ENCODE results near the gene SFT2D3.
A peak's percentile ranks its signal among the peaks of the same experiment; 100 is the strongest.

SFT2D3 gene

DNA sequence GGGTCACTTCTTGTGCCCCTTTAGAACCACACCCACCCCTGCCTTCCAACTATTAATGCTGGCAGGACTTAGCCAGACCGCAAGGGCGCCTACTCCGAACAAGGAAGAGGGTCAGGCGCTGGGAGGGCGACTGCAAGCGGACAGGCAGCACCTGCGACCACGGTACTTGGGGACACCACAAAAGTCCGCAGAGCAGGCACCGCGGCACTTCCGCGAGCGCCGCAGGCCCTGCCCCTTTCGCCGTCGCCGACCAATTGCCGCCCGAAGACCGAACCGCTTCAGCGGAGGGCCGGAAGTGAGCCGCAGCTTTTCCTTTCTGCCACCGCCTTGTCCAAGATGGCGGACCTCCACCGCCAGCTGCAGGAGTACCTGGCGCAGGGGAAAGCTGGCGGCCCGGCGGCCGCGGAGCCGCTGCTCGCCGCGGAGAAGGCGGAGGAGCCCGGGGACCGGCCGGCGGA lies at the start of gene SFT2D3:
Gene SFT2D3, plus strand, starts transcription at position 305 of the 458 bp plus-strand sequence. Its CDS starts 32 bp downstream, at position 337.
- DNase-seq: peak; percentile 81

DNA sequence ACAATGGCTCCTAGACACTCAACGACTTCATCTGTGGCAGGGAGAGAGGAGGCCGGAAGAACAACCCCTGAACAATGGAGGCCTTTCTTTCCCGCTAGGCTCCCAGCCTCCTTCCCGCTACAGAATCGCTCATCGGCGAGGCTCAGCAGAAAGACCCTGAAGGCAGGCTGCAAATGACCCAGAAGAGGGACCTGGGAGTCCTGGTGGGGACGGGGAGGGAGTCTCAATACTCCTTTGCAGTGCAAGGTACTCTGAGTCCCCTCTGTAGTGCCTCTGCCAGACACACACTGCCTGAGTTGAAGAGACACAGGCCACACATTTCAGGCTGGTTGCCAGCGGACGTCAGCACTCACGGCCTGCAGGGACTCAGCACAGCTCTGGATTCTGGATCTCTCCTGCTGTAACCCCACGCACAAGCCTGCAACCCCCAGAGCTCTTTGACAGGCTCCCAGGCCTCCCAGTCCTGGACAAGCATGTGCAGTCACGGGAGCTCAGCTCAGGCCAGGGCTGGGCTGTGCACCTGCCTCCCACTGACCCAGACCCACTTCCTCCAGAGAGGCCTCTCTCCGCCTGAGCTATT lies 49.2 kb upstream of the SFT2D3 start:
- no peak for DNase-seq

GRCh38 chr2:127652786-127653357 lies 48.4 kb upstream of the SFT2D3 start:
- DNase-seq: no peak

DNA sequence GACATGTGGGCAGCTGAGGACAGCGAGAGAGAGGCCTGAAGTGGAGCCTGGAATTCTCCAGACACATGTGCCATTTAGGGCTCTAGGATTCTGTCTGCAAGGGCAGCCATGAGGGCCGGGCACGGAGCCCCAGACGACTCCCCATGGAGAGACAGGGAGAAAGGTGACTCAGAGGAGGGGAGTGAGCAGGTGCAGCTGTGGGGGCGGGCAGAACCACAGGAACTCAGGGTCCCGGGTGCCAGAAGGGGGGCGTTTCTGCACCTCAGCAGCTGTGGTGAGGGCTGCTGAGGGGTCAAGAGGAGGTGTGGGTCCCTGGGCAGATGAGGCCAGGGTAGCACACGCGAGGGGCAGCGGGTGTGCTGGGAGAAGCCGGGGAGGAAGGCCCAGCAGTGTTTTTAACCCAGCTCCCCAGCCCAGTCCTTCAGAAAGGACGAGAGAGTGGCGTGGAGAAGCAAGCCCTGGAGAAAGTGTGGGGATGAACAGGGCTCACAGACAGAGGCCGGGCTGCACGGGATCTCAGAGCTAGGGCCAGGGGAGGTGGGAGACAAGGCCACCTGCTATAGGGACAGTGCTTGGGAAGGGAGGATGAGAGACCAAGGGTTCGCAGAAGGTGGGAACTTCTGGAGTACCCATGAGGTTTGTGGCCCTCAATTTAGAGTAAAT lies 47.7 kb upstream of the SFT2D3 start:
- DNase-seq: no peak

- DNase-seq: no peak
Observed at GRCh38 chr2:127654084-127654837, 47.0 kb upstream of the SFT2D3 start.

DNA sequence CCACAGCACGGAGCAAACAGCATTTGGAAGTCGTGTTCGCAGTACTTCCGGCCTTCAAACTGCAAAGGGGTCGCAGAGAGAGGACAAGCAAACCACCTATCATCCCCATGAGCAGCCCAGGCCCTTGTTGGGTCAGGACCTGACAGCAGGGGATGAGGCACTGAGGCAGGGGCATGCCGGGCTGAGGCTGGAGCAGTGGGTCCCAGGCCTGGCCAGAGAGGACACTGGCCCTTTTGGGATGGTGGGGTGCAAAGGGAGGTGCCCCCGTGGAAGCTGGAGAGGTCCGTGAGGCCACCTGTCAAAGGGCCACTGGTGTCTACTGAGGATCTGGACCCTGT lies 46.5 kb upstream of the SFT2D3 start:
- DNase-seq: no peak

DNA sequence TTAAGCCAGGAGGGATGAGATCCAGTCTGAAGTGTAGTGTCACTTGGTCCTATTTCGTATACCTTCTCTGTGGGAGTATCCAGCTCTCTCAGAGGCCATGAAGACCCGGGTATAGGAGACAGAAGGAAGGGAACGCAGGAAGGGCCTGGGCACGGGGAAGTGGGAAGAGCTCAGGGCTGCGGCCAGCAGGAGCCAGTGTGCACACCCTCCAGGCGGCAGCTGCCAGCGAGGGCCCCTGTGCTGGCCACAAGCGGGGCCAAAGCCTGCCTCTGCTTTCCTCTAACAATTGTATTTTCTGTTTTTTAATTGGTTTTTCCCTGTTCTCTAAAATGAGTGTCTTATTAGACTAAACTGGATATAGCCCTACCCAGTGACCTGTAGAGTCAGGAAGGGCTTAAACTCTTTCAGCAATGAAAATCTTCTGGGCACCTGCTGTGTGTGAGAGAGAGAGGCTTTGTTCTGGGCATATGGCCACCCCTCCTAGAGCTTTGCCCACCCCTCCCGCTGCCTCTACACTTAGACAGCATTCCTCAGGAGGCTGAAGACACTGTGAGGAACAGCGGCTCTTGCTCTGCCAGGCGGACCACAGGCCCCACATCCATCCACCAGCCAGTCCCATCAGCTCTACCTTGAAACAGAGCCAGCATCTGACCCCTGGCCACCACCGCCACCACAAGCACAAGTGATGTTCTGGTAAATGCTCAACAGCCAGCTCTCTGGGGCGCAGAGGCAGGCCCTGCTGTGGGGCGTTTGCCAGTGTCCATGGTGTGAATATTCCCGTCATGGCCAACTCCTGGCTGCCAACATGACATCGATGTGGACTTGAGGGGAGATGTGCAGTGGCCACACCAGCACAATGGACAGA lies 45.9 kb upstream of the SFT2D3 start:
- DNase-seq: no peak

DNA sequence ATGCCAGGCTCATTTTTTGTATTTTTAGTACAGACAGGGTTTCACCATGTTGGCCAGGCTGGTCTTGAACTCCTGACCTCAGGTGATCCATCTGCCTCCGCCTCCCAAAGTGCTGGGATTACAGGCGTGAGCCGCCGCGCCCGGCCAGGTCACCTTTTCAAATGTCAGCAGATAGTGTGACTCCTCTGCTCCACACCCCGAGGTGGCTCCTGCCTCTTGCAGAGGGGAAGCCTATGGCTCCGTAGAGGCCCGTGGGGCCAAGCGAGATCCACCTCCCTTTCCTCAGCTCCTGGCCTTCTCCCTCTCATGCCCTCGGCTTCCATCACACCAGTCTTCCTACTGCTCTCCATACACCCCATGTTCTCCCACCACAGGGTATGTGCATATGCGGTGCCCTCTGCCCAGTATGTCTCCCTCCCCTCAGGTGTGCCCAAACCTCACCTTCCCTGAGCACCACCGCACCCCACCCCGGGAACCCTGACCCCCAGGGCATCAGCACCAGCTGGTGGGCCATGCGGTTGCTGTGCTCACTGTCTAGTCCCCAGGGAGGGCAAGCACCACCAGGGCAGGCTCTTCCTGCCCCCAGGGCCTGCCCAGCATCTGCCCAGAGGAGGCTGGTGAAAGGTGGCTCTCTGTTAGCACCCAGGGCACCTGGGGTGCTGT lies 44.6 kb upstream of the SFT2D3 start:
- DNase-seq: no peak

DNA sequence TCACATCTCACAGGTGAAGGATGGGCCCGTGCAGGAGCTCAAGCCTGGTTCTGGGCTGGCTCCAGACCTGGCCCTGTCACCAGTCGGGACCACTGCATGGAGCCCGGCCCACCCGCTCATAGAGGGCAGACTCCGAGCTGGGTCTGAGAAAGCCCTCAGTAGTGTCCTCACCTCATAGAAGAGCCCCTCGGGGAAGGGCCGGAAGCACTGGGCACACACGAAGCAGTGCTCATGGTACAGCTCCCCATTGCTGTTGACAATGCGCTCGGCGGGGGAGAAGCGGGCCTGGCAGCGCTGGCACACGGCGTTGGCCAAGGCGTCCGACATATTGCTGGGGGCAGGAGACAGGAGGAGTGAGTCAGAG lies 44.1 kb upstream of the SFT2D3 start:
- DNase-seq: no peak

GRCh38 chr2:127658146-127658545 lies 43.2 kb upstream of the SFT2D3 start:
- DNase-seq: no peak

- no peak for DNase-seq
Observed at GRCh38 chr2:127658641-127659407, 42.5 kb upstream of the SFT2D3 start.

- DNase-seq: no peak
Observed at GRCh38 chr2:127659408-127660290, 41.6 kb upstream of the SFT2D3 start.

GRCh38 chr2:127660291-127660578 lies 41.1 kb upstream of the SFT2D3 start:
- no peak for DNase-seq

GRCh38 chr2:127661072-127661649 lies 40.1 kb upstream of the SFT2D3 start:
- DNase-seq: no peak

- DNase-seq: no peak
Observed at GRCh38 chr2:127661949-127662510, 39.3 kb upstream of the SFT2D3 start.

DNA sequence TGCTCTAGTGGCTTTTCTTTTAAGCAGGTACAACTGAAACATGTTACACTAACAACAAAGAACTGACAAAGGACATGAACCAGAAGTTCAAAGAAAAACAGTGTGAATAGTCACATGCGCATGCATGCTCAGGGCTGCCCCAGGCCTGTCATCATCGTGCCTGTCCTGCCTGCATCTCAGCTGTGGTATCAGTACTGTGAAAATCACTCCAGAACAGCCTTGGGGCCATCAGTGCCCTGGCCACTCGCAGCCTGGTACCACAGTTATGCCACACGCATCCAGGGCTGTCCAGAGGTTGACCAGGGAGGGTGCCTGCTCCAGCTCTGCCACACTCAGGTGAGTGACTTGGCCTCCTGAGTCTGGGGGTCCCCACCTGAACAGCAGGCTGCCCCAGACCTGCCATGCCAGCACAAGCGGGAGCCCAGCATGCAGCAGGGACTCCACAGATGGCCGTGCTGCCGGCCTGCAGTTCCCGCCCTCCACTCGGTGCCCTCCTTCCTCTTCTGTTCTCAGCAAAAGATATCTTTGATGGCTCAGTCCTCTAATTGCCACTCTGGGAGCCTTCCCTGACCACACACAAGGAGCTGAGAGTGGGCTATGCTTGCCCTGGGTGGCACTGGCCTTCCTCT lies 38.2 kb upstream of the SFT2D3 start:
- DNase-seq: no peak

GRCh38 chr2:127663566-127664064 lies 37.7 kb upstream of the SFT2D3 start:
- no peak for DNase-seq

DNA sequence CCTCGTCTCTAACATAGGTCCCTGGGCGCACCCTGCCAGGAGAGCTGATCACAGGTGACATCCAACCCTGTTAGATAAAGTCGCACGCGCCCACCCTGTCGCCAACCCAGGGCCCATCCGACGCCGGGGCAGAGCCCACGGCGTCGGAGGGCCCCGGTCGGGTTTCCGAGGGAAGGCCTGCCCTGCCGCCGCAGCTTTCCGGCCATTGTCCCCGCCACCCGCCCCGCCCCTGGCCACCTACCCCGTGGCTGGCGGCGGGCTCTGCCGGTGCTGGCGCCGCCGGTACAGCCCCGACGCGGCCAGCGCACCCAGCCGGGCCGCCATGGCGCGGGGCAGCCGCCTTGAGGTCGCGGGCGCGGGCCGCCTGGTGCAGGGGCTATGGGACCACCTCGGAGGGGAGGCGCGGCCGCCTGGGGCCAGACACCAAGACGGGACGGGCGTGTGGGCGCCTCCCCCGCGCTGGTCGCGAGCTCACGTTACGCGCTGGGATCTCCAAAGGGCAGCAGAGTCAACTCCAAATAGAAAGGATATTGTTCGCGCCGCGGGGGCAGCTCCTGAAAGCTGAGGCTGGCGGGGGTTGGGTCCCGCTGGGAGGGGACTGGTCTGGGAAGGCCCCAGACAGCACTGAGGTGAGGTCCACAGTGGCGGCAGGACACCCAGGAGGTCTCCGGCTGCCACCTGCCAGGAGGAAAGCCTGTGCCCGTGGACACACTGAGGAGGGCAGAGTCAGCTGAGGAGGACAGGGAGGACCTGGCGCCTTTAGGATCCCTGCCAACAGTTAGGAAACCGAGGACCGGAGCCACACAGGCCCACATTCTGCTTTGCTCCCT lies 37.0 kb upstream of the SFT2D3 start:
- no peak for DNase-seq

DNA sequence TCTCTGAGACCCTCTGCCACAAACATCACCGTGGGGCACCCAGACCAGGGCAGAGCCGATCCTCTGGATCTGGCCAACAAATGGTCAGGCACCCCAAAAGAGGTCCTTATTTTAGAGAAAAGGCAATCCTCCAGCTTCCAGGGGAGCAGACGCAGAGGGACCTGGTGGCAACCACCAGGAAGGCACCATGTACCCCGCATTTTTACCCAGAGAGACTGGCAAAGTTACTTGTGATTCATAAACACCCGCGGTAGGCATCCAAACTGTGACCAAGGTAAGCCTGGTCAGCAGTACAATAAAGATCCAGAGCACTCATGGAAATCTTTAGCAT lies 36.4 kb upstream of the SFT2D3 start:
- DNase-seq: no peak
